Measurements from ENCODE around the gene LURAP1L. TPM values are rescaled to one million over a fixed set of nuclear protein-coding genes. Genes with fewer than 3 reads are reported as not detected.
A peak's percentile ranks its signal among the peaks of the same experiment; 100 is the strongest.

The LURAP1L gene, protein sequence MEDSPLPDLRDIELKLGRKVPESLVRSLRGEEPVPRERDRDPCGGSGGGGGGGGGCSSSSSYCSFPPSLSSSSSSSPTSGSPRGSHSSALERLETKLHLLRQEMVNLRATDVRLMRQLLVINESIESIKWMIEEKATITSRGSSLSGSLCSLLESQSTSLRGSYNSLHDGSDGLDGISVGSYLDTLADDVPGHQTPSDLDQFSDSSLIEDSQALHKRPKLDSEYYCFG
- total RNA-seq (2014; rRNA removed; shearing (Covaris generic)) = 10.6 and 15.2 TPM in 2 replicates

- peak; percentile 73 for DNase-seq (ENCODE audit: low spot score)
Observed at GRCh38 chr9:12774861-12775678, at the start of gene LURAP1L. Gene LURAP1L (plus strand): TSS chr9:12775020. CDS start chr9:12775716, 696 bp downstream.

DNA sequence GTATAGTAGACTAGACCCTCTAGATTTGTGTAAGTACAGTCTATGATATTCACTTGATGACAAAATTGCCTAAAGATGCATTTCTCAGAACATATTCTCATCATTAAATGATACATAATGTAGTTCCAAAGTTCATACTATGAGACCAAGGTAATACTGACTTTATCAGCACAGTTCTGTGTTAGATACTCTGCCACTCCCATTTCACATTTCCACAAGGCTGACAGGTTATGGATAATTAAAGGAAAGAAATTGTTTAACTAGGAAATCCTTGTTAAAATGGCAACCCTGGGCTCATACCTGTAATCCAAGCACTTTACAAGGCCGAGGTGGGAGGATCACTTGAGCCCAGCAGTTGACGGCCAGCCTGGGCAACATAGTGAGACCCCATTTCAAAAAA lies 48.0 kb upstream of the LURAP1L start:
- DNase-seq (ENCODE audit: low spot score) = no peak

- no peak for DNase-seq (ENCODE audit: low spot score)
Observed at GRCh38 chr9:12730198-12730597, 44.6 kb upstream of the LURAP1L start.

- no peak for DNase-seq (ENCODE audit: low spot score)
Observed at GRCh38 chr9:12730927-12731326, 43.9 kb upstream of the LURAP1L start.

GRCh38 chr9:12732971-12733370 lies 41.8 kb upstream of the LURAP1L start:
- no peak for DNase-seq (ENCODE audit: low spot score)

GRCh38 chr9:12735665-12736064 lies 39.2 kb upstream of the LURAP1L start:
- DNase-seq (ENCODE audit: low spot score) = no peak

DNA sequence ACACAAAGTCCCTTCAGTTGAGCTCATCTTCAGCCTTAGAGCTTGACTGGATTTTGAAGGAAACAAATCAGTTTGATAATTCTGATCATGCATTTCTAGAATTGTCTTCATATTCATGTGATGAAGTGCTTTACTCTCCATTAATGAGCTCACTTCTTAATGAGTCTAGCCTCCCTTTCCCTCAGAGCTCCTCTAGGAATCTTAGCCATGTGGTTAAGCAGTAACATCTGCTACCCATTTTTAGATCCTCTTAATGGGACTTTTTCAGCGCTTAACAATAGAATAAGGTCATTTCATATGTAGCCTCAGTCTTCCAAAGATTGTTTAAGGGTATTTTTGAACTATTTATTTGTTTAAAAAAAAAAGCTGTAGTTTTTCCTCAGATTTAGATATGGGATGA lies 36.9 kb upstream of the LURAP1L start:
- DNase-seq (ENCODE audit: low spot score) = no peak

DNA sequence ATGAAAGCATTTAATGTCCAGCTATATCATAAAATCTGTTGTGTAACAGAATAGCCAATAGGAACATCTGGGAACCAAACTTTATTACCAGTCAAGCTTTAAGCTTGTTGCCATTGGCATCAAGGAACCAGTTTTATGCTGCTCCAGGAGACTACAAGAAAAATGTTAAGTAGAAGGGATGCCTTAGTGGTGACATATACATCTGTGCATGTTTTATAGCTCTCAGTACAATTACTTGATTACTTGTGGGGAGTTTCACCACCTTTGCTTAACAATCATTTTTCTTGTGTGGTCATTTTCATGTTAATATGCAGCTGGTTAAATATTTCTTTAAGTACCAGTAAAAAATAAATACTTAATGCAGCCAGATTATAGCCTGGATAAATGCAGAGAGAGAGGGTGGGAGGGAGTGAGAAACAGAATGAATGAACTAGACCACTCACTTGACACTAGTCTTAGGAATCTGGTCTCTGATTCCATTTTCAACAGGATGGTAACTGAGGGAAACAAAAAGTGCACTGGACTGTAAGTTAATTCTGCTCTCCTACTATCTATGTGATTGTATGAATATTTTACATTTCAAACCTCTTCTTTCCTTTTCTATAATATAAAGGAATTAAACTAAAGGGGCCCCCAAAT lies 35.7 kb upstream of the LURAP1L start:
- peak; percentile 4 for DNase-seq (ENCODE audit: low spot score)

GRCh38 chr9:12740845-12741244 lies 34.0 kb upstream of the LURAP1L start:
- DNase-seq (ENCODE audit: low spot score) = no peak

DNA sequence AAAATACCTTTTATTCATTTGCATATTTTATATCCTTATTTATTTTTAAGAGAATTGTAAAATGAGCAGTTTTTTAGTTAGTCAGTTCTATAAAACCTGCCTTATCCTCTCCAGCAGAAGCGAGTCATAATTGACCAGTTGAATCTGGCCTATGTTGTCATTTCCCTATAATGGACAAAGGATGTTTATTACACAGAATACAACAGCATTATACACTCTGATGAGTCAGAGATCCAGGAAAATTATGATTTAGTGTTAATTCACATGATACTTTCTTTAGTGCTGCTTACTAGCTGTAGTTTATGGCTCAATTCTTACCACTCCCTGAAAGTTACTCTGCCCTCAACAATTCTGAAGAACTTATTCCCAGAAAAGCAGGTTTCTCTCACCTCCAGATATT lies 26.8 kb upstream of the LURAP1L start:
- no peak for DNase-seq (ENCODE audit: low spot score)

DNA sequence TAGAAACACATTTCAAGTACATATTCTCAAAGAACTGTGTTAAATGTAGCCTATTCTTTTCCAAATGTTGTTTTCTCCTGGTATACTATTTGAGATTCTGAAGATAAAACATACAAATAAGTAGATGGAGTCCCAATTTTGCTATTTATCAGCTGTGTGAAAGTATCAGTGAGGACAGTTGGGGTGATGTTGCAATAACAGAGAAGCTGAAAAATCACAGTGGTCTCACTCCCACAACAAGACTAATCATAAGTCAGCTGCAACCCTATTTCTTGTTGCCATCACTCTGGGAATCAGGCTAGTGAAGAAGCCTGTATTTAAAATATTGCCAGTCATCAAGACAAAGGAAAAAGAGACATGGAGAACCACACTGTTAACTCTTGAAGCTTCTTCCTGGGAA lies 25.9 kb upstream of the LURAP1L start:
- DNase-seq (ENCODE audit: low spot score) = no peak

DNA sequence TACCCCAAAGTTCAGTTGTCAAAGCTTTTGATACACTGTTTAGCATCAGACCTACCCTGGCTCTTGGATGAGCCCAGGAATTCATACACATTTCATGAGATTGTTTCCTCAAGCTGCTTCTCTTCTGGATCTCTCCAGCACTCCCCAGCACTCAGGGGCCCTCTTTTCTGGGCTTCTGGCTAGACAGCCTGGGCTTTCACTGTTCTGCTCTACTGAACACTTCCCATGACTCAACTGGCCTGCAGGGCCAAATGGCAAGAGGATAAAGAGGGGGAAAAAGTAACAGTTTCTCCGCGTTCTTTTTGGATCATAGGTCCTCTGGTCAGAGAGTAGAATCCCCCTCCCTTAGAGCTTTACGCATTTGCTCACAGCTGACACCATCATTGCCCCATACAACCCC lies 20.9 kb upstream of the LURAP1L start:
- no peak for DNase-seq (ENCODE audit: low spot score)

- DNase-seq (ENCODE audit: low spot score) = peak; percentile 61
Observed at GRCh38 chr9:12759761-12760160, 15.1 kb upstream of the LURAP1L start.

- DNase-seq (ENCODE audit: low spot score) = no peak
Observed at GRCh38 chr9:12760758-12761157, 14.1 kb upstream of the LURAP1L start.

DNA sequence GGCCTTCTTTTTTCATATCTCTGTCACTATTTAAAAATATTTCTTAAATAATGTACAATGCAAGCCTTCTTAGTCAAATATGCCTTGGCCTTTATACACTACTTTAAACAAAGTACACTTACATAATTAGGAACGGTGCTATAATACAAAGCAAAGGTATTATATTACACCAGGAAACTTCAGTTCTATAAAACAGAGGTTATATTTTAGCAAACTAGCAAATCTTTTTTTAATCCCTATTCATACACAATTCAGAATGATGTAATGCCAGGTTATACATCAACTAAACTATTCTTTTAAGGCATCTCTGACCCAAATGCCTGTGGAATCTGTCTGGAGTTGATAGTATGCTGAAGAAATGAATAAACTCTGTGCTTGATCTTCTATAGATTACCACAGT lies 10.7 kb upstream of the LURAP1L start:
- no peak for DNase-seq (ENCODE audit: low spot score)

- DNase-seq (ENCODE audit: low spot score) = no peak
Observed at GRCh38 chr9:12765088-12765798, 9.6 kb upstream of the LURAP1L start.

- DNase-seq (ENCODE audit: low spot score) = no peak
Observed at GRCh38 chr9:12766357-12766756, 8.5 kb upstream of the LURAP1L start.

- DNase-seq (ENCODE audit: low spot score) = no peak
Observed at GRCh38 chr9:12770261-12770660, 4.6 kb upstream of the LURAP1L start.

DNA sequence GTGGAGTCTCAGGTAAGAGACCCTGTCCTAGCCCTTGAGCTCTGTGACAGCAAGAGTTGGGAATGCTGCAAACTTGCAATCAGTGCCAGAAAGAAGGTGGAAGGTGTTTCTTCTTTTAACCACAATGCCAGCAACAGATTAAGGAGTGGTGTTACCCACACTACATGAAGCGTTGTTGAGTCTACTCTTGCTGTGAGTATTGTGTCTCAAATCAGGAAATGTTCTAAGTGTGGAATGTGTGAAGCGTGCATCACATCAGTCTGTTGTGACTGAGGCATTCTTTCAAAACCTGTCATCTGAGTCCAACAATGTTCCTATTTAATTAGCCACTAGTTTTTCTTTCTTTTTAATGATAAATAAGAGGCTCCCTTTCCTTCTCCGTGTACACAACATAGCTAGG lies 2.9 kb upstream of the LURAP1L start:
- DNase-seq (ENCODE audit: low spot score) = no peak

DNA sequence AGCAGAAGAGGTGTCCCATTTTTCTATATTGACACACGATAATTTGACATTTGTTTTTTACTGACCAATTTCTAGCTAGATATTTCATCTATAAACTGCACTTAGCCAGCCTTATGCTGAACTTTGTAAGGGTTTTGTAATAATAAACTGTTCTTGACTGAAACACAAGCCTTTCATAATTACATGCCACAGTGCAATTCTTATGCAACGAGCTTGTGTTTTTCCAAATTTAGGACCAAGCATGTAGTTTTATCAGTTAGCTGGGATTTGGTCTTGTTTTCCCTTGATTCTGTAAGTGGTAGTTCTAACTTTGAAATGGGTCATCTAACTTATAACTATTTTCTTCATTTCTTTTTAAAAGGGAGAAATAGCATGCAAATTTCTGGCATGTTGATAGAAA lies 1.3 kb upstream of the LURAP1L start:
- DNase-seq (ENCODE audit: low spot score) = no peak

GRCh38 chr9:12775679-12776512 lies 1.1 kb downstream of the LURAP1L start:
- DNase-seq (ENCODE audit: low spot score) = peak; percentile 91
